CD4-positive, alpha-beta memory T cell (primary cell): ENCODE measurements around the gene CHML. TPM values are rescaled to one million over a fixed set of nuclear protein-coding genes. Genes with fewer than 3 reads are reported as not detected.

Experiments
- CTCF ChIA-PET: fragments of 350-600 bp; sonication (Branson Sonifier 250); formaldehyde crosslinking; loops from one replicate; lab custom pipeline; 2021; ENCODE audit warnings: inconsistent platforms; ENCODE audit not compliant: partially characterized antibody; lab: Charles Lee
- POLR2A ChIA-PET: fragments of 350-600 bp; sonication (Branson Sonifier 250); formaldehyde crosslinking; loops from one replicate; lab custom pipeline; 2021; ENCODE audit not compliant: partially characterized antibody; lab: Charles Lee
- DNase-seq, 5 donors: peaks; one replicate each; pipeline versions ENCODE4 v3.0.0 to v3.0.0-alpha.2; 2020 to 2022; ENCODE audit warnings: mixed read lengths in 1 of 5
- H3K27ac ChIP-seq: one replicate; pipeline ENCODE4 v1.7.0; 2013; ENCODE audit warnings: low read depth, low read length
- H3K27me3 ChIP-seq: 2 replicates; pipeline ENCODE4 v1.7.0; 2013; ENCODE audit warnings: mild to moderate bottlenecking, low read length, moderate library complexity; ENCODE audit not compliant: insufficient read depth
- H3K36me3 ChIP-seq: 2 replicates; pipeline ENCODE4 v1.7.0; 2013; ENCODE audit warnings: mild to moderate bottlenecking, low read length, moderate library complexity; ENCODE audit not compliant: insufficient read depth
- H3K4me1 ChIP-seq: 2 replicates; pipeline ENCODE4 v1.7.0; 2013; ENCODE audit warnings: mild to moderate bottlenecking, low read length, moderate library complexity; ENCODE audit not compliant: insufficient read depth
- H3K4me3 ChIP-seq, 2 donors: one replicate each; pipeline ENCODE4 v1.7.0; 2013; ENCODE audit warnings: low read length in 2 of 2, mild to moderate bottlenecking in 1 of 2
- H3K9me3 ChIP-seq, 2 donors: one replicate each; pipeline ENCODE4 v1.7.0; 2013; ENCODE audit warnings: low read length in 2 of 2, control low read depth in 1 of 2; ENCODE audit not compliant: control insufficient read depth in 1 of 2
- H3K27ac Mint-ChIP-seq, 7 donors: one replicate each; pipeline ENCODE4 v1.8.0; 2020 to 2021; ENCODE audit warnings: mixed read lengths in 7 of 7, mild to moderate bottlenecking in 6 of 7, inconsistent platforms in 3 of 7, moderate library complexity in 3 of 7
- H3K27me3 Mint-ChIP-seq, 2 donors: one replicate each; pipeline ENCODE4 v1.8.0; 2020 to 2021; ENCODE audit warnings: mixed read lengths in 2 of 2
- H3K36me3 Mint-ChIP-seq, 2 donors: one replicate each; pipeline ENCODE4 v1.8.0; 2020 to 2021; ENCODE audit warnings: mixed read lengths in 2 of 2, inconsistent platforms in 1 of 2, mild to moderate bottlenecking in 1 of 2
- H3K4me1 Mint-ChIP-seq, 4 donors: one replicate each; pipeline ENCODE4 v1.8.0; 2020 to 2021; ENCODE audit warnings: mixed read lengths in 4 of 4, mild to moderate bottlenecking in 1 of 4
- H3K4me3 Mint-ChIP-seq, 8 donors: one replicate each; pipeline ENCODE4 v1.8.0; 2020 to 2021; ENCODE audit warnings: mixed read lengths in 8 of 8, mild to moderate bottlenecking in 7 of 8, moderate library complexity in 6 of 8, inconsistent platforms in 3 of 8
- H3K9me3 Mint-ChIP-seq, 8 donors: one replicate each; pipeline ENCODE4 v1.8.0; 2020 to 2021; ENCODE audit warnings: mixed read lengths in 8 of 8, mild to moderate bottlenecking in 5 of 8, inconsistent platforms in 3 of 8, moderate library complexity in 1 of 8
- intact Hi-C: fragments of 100-400 bp; cut with micrococcal nuclease; formaldehyde crosslinking; loops from one replicate; pipeline ENCODE4 v1.15.1; 2023
- polyA plus RNA-seq, 2 donors: library from polyadenylated mRNA; unstranded; fragments of 300-500 nt; fragmentation: Illumina TruSeq; gene quantifications; one replicate each; pipeline ENCODE4 v1.2.3, GENCODE V29; 2021
- total RNA-seq, 2 experiments: library from RNA; stranded (reverse); gene quantifications; one replicate each; pipeline ENCODE4 v1.2.3, GENCODE V29; 2021

The CHML gene
- total and polyA plus RNA-seq, 4 experiments from 2014 or later: 2.2 to 8.8 (median 5.0) TPM

GRCh38 chr1:241593186-241593585 is 47.0 kb downstream of the CHML start:
- DNase-seq: no peak
- H3K36me3 Mint-ChIP-seq: peaks cover 0 to 15% of the 10 kb centered on the region in 2 donors
- no peaks in the 10 kb centered on the region for H3K4me1 Mint-ChIP-seq
- H3K9me3 Mint-ChIP-seq: no peaks in the 10 kb centered on the region
- no peaks in the 10 kb centered on the region for H3K9me3 ChIP-seq
- no peak overlapping the region for H3K4me3 Mint-ChIP-seq
- H3K27me3 Mint-ChIP-seq: no peaks in the 10 kb centered on the region
- no peaks in the 10 kb centered on the region for H3K27me3 ChIP-seq
- ChIA-PET POLR2A (no interaction called here), CTCF (no interaction called here)
- H3K4me1 ChIP-seq: no peaks in the 10 kb centered on the region
- intact Hi-C loops: no loop called here
- H3K27ac Mint-ChIP-seq: no peak overlapping the region
- H3K27ac ChIP-seq: no peak overlapping the region
- H3K36me3 ChIP-seq: no peaks in the 10 kb centered on the region
- H3K4me3 ChIP-seq: no peak overlapping the region

GRCh38 chr1:241592273-241592958 is 47.8 kb downstream of the CHML start:
- Mint-ChIP-seq H3K4me1 (no peaks in the 10 kb centered on the region), H3K9me3 (no peaks in the 10 kb centered on the region), H3K27ac (no peak overlapping the region), H3K4me3 (no peak overlapping the region), H3K36me3 (peaks cover 0 to 15% of the 10 kb centered on the region in 2 donors), H3K27me3 (peaks cover 0 to 3% of the 10 kb centered on the region in 2 donors)
- POLR2A ChIA-PET: no interaction called here
- Histone ChIP-seq H3K4me3 (no peak overlapping the region), H3K4me1 (no peaks in the 10 kb centered on the region), H3K9me3 (no peaks in the 10 kb centered on the region), H3K27ac (no peak overlapping the region), H3K36me3 (no peaks in the 10 kb centered on the region), H3K27me3 (no peaks in the 10 kb centered on the region)
- intact Hi-C loops: no loop called here
- CTCF ChIA-PET: interaction anchor here (1.9 kb wide), 1 partner anchor 18 kb away, joined by 10 read pairs; no protein-coding TSS in a partner anchor
- DNase-seq: no peak

GRCh38 chr1:241591736-241592135 is 48.4 kb downstream of the CHML start:
- Mint-ChIP-seq H3K4me3 (no peak overlapping the region), H3K27me3 (peaks cover 0 to 3% of the 10 kb centered on the region in 2 donors), H3K9me3 (no peaks in the 10 kb centered on the region), H3K36me3 (peaks cover 0 to 15% of the 10 kb centered on the region in 2 donors), H3K27ac (no peak overlapping the region), H3K4me1 (no peaks in the 10 kb centered on the region)
- Histone ChIP-seq H3K4me1 (no peaks in the 10 kb centered on the region), H3K27me3 (no peaks in the 10 kb centered on the region), H3K27ac (no peak overlapping the region), H3K36me3 (no peaks in the 10 kb centered on the region), H3K9me3 (no peaks in the 10 kb centered on the region), H3K4me3 (no peak overlapping the region)
- no peak for DNase-seq
- ChIA-PET CTCF (interaction anchor here (1.0 to 1.9 kb wide), 3 partner anchors 19 to 54 kb away, joined by 3 to 10 read pairs (median 3); no protein-coding TSS in a partner anchor), POLR2A (no interaction called here)
- intact Hi-C loops: no loop called here

- H3K9me3 Mint-ChIP-seq: no peaks in the 10 kb centered on the region
- Histone ChIP-seq H3K4me3 (no peak overlapping the region), H3K27ac (no peak overlapping the region), H3K27me3 (no peaks in the 10 kb centered on the region), H3K4me1 (no peaks in the 10 kb centered on the region), H3K36me3 (no peaks in the 10 kb centered on the region), H3K9me3 (no peaks in the 10 kb centered on the region)
- H3K27ac Mint-ChIP-seq: no peak overlapping the region
- no peak overlapping the region for H3K4me3 Mint-ChIP-seq
- no peaks in the 10 kb centered on the region for H3K4me1 Mint-ChIP-seq
- peaks cover 0 to 3% of the 10 kb centered on the region in 2 donors for H3K27me3 Mint-ChIP-seq
- H3K36me3 Mint-ChIP-seq: peaks cover 0 to 15% of the 10 kb centered on the region in 2 donors
- no peak for DNase-seq
- intact Hi-C loops: no loop called here
- ChIA-PET POLR2A (no interaction called here), CTCF (interaction anchor here (1.0 to 1.9 kb wide), 3 partner anchors 19 to 54 kb away, joined by 3 to 10 read pairs (median 3); no protein-coding TSS in a partner anchor)
Measured at GRCh38 chr1:241591317-241591716, 48.9 kb downstream of the CHML start.

GRCh38 chr1:241590719-241591118 is 49.5 kb downstream of the CHML start:
- Histone ChIP-seq H3K9me3 (no peaks in the 10 kb centered on the region), H3K27me3 (no peaks in the 10 kb centered on the region), H3K4me1 (no peaks in the 10 kb centered on the region), H3K27ac (no peak overlapping the region), H3K36me3 (no peaks in the 10 kb centered on the region), H3K4me3 (no peak overlapping the region)
- Mint-ChIP-seq H3K9me3 (no peaks in the 10 kb centered on the region), H3K4me1 (no peaks in the 10 kb centered on the region), H3K36me3 (peaks cover 0 to 15% of the 10 kb centered on the region in 2 donors), H3K27ac (peak overlapping the region in 1 of 7 donors; percentile 20), H3K27me3 (peaks cover 0 to 3% of the 10 kb centered on the region in 2 donors), H3K4me3 (no peak overlapping the region)
- intact Hi-C loops: no loop called here
- ChIA-PET CTCF (interaction anchor here (1.0 to 1.9 kb wide), 3 partner anchors 20 to 53 kb away, joined by 3 to 10 read pairs (median 3); no protein-coding TSS in a partner anchor), POLR2A (no interaction called here)
- DNase-seq: no peak

Other genes with a start within 250 kb of the CHML start
- 10 to 100 TPM; 21.0 to 25.9 TPM for gene FH, start 120.6 kb downstream of the CHML start, total RNA-seq
- 10 to 100 TPM; 31.1 to 36.2 TPM for gene FH, start 120.6 kb downstream of the CHML start, polyA plus RNA-seq
- gene KMO, start 108.0 kb downstream of the CHML start, total RNA-seq: 1 to 10 TPM in 1 of 2 experiments, under 1 TPM in 1; 0.44 to 1.1 TPM
- gene KMO, start 108.0 kb downstream of the CHML start, polyA plus RNA-seq: under 1 TPM in 1 of 2 donors, not detected in 1; 0.37 TPM
- 1 to 10 TPM; 3.9 to 4.8 TPM for gene OPN3, start within 50 bp of the CHML start, total RNA-seq
- 10 to 100 TPM; 12.9 to 17.5 TPM for gene OPN3, start within 50 bp of the CHML start, polyA plus RNA-seq
- gene WDR64, start 11.9 kb upstream of the CHML start, total RNA-seq: not detected
- under 1 TPM in 1 of 2 donors, not detected in 1; 0.16 TPM for gene WDR64, start 11.9 kb upstream of the CHML start, polyA plus RNA-seq
- gene EXO1, start 207.8 kb upstream of the CHML start, total RNA-seq: under 1 TPM; 0.41 to 0.44 TPM
- gene EXO1, start 207.8 kb upstream of the CHML start, polyA plus RNA-seq: not detected